ENCODE data around the gene GARNL3.

GARNL3 gene

DNA sequence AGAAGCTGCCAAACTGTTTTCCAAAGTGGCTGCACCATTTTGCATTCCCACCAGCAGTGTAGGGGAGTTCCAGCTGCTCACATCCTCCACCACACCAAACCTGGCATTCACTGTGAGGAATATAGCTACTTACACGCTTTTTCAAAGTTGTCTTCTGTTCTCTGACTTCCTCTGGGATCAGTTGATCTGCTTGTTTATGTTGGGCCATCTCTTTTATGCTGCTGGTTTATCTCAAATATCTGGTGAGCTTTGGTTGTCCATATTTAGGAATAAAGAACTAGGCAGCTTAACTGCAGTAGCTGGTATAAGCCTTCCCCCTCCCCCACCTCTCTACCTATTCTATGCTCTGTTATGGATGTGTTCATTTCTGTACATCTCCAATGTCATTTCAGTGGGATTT, 151.1 kb downstream of the GARNL3 start:
- no peak for DNase-seq

DNA sequence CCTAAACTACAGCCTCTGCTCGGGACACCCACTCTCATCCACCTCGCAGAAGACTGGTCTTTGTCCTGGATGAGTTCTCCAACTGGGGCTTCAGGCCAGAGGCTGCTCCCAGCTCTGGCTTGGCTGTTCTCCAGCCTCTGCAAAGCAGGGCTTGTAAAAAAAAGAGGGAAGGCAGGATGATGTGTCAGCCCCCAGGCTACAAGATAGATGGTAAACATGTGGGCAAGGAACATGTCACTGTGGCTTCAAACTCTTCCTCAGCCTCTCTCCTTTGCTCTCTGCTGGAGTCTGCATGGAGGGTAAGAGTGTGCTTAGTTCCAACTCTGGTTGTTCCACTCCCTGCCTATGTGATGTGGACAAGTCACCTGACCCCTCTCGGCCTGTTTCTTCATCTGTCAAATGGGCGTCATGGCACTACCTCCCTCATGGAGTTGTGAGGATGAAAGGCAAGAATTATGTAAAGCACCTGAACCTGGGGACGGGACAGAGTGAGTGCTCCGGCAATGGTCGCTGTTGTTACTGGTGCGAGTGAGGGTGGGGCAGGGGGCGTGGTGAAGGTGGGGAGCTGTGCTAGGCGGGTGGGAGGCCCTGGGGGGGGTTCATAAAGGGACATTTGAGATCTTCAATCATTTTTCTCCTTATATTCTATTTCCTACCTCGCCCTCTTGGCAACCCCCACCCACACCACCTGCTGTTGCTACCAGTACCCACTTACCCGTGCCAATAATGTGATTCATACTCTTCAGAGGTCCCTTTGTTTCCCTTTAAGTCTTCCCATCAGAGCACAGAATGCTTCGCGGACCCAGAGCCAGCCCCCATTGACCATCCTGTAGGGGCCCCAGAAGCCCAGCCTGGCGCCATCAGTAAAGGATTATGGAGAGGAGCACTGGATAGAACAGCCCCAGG, 152.8 kb downstream of the GARNL3 start:
- no peak for DNase-seq

DNA sequence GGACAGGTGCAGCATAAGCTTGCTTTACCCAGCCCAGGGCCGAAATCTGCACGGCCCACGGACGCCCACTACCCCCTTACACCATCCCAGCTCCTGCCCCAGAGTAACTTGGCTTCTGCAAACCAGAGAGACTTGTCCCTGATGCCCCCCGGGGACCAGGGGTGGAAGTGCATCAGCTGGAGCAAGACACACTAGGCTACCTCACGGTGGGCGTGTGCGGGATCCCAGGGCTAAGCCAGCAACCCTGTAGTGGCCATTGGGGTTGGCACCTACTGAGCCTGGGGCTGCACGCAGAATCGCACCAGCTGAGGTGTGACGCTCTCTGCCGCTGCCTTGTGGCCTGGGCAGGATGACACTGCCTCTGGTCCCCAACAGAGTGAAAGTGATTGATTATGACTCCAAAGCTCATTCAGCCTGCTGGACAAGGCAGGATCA, 153.5 kb downstream of the GARNL3 start:
- DNase-seq, result no peak

- DNase-seq, result no peak
Observed at GRCh38 chr9:127419348-127419747, 154.8 kb downstream of the GARNL3 start.

DNA sequence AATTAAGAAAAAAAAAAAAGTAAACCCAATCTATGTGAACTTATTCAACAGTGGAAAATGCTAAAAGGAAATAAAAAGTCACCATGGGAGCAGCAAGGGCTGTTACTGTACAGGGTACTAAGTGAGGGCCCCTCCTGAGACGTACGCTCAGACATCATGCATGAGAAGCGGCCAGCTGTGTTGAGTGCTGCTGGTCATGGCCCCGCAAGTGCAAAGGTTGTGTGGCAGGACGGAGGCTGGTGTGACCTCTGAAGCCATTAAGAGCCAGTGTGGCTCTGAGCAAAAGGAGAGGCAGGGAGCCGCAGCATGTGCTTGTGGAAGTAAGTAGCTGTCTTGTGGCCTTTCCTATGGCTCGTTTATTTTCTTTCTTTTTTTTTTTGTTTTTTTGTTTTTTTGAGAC, 156.5 kb downstream of the GARNL3 start:
- no peak for DNase-seq

GRCh38 chr9:127422133-127422782, 157.7 kb downstream of the GARNL3 start:
- DNase-seq, result no peak

GRCh38 chr9:127422787-127423186, 158.2 kb downstream of the GARNL3 start:
- DNase-seq, result no peak

- no peak for DNase-seq
Observed at GRCh38 chr9:127423476-127423933, 158.9 kb downstream of the GARNL3 start.

GRCh38 chr9:127423934-127424675, 159.5 kb downstream of the GARNL3 start, which contains the start of gene ZNF79:
TSS of gene ZNF79 (plus strand) at chr9:127424382. CDS start at chr9:127424788, 406 bp downstream.
- peak; percentile 81 for DNase-seq

- no peak for DNase-seq
Observed at GRCh38 chr9:127424676-127424999, 160.1 kb downstream of the GARNL3 start.

GRCh38 chr9:127426756-127427155, 162.2 kb downstream of the GARNL3 start:
- no peak for DNase-seq

DNA sequence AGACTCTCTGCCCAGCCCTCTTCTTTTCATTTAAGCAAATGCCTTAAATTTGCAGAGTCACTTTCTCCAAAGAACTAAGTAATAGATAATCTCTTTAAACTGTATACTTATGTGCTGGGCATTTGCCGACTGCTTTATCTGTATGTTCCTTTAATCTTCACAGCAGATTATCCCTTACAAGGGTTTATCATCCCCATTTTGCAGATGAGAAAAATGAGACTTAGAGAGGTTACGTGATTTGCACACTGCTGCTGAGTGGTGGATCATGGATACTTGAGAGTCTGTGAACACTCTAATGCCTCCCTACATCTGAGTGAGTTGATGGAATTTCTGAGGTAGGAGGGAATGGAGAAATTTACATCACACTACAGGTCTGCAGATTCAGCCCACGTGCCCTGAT, 163.8 kb downstream of the GARNL3 start:
- no peak for DNase-seq

DNA sequence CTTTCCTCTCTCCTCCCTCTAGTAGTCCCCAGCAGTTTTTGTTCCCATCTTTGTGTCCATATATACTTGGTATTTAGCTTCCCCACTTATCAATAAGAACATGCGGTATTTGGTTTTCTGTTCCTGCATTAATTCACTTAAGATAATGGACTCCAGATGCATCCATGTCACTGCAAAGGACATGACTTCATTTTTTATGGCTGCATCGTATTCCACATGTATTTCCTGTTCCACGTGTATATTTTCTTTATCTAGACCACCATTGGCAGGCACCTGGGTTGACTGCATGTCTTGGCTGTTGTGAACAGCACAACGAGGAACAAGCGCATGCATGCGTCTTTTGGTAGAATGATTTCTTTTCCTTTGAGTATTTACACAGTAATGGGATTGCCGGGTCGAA, 165.8 kb downstream of the GARNL3 start:
- DNase-seq, result no peak

GRCh38 chr9:127437497-127438264, 173.1 kb downstream of the GARNL3 start:
- DNase-seq, result no peak

DNA sequence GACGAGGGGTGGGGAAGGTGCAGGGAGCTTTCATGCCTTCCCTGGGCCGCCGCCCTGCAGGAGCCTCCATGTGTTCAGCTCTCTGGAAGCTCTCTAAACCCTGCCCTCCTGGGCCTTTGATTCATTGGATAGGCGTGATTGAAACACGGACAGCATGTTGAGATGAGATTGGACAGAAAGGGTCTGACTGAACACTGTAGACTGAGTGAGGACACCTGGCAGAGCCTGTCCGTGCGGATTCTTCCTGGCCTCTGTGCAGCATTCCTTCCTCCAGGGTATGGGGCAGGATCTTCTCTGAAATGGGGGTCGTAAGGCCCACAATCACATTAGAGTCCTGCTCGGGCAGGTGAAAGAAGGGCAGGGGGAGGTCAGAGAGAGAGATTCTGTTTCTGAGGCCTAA, 173.8 kb downstream of the GARNL3 start:
- no peak for DNase-seq

All from NCI-H1694 (cell line).